HG02938 (cell line): Measurements from ENCODE around the gene MTRFR.
A peak's percentile ranks its signal among the peaks of the same experiment; 100 is the strongest.

Source experiments
- ATAC-seq: cut with Tn5 transposase; IDR thresholded peaks from one replicate; pipeline ENCODE4 v1.9.1; 2021; ENCODE audit warnings: mild to moderate bottlenecking, moderate library complexity; ENCODE audit not compliant: unreplicated experiment

MTRFR gene

GRCh38 chr12:123269896-123270213 is 36.6 kb downstream of the MTRFR start:
- no peak for ATAC-seq

DNA sequence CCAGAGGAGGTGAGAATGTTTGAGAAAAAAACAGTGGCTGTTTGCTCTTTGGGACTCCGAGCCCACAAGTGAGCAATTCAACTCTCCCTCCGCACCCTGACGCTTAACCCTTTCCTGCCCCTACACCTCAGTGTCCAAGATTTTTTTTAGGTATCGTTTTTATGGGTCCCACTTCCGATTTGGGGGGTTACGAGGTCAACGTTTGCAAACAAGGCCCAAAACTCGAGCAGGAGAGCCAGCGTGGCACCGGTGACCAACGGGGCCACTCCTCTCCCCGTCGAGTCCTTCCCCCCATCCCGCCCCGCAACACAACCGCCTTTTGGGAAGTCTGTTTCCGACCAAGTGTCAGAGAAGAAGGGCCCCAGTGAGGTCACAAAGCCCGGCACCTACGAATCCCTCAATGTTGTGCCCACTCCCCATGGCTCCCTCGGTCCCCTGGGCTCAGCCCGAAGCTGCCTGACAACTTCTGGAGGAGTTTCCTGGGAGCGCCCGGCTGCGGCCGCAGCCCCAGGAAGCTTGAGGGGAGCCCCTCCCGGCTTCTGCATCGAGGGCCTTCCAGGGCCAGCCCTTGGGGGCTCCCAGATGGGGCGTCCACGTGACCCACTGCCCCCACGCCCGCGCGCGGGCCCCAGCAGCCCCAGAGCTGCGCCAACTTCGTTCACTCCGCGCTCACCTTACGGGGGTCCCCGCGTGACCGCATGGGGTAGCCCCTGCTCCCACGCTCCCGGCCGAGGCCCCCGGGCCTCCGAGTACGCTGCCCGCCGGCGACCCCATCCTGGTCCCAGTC is 37.2 kb downstream of the MTRFR start:
- ATAC-seq: no peak

GRCh38 chr12:123271001-123271668 is 37.9 kb downstream of the MTRFR start:
- ATAC-seq: no peak

- no peak for ATAC-seq
Measured at GRCh38 chr12:123273166-123273565, 39.9 kb downstream of the MTRFR start.

DNA sequence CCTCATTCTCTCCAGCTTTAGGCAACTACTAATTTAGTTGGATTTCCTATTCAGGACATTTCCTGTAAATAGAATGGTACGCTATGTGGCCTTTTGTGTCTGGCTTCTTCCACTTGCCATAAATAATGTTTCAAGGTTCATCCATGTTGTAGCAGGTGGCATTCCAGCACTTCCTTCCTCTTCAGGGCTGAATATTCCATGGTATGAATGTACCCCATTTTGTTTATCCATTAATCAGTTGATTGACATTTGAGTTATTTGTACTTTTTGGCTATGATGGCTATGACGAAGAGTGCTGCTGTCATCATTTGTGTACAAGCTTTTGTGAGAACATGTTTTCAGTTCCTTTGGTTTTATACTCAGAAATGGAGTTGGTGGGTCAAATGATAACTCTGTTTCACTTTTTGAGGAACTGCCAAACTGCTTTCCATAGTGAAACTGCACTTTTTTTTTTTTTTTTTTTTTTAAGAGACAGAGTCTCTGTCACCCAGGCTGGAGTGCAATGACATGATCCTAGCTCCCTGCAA is 44.9 kb downstream of the MTRFR start:
- ATAC-seq: peak; percentile 78

- ATAC-seq: no peak
Measured at GRCh38 chr12:123280971-123281370, 47.7 kb downstream of the MTRFR start.

- no peak for ATAC-seq
Measured at GRCh38 chr12:123282111-123282510, 48.9 kb downstream of the MTRFR start.

DNA sequence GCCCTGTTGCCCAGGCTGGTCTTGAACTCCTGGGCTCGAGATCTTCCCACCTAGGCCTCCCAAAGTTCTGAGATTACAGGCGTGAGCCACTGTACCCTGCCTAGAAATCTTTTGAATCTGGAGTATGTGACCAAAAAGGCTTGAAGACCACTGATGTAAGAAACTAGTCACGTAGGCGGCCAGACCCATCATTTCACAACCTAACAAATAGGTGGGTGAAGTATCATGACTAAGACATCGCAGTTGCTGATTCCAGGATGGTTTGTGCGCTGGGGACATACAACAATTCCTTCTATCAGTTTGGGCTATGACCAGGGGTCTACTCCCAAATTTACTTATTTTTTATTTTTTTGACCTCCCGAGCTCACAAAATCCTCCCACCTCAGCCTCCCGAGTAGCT is 50.2 kb downstream of the MTRFR start:
- no peak for ATAC-seq

- no peak for ATAC-seq
Measured at GRCh38 chr12:123284669-123285068, 51.4 kb downstream of the MTRFR start.

GRCh38 chr12:123286652-123287373 is 53.6 kb downstream of the MTRFR start:
- no peak for ATAC-seq

DNA sequence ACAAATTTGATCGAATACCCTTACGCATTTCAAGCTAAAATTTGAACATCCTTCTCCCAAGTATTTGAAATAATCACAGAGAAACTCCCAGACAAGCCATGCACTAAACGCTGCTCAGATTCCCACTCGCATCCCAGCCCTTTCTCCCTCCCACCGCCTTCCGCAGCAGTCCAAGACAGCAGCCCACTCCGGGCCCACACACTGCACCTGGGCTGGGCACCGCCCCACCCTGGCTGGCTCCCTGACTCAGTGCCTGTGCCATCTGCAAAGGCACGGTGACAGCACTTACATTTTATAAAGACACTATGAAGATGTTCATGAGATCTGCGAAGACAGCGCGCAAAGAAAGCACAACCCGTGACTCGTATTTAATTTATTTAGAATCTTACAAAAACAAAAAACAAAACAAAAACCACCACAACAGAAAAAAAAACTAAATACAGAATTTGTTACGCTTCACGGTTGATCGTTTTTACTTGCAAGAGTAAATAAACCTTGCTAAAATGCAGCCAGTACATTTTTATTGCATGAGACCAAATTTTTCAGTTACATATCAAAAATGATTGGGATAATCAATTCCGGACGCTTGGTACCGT is 55.6 kb downstream of the MTRFR start:
- no peak for ATAC-seq

DNA sequence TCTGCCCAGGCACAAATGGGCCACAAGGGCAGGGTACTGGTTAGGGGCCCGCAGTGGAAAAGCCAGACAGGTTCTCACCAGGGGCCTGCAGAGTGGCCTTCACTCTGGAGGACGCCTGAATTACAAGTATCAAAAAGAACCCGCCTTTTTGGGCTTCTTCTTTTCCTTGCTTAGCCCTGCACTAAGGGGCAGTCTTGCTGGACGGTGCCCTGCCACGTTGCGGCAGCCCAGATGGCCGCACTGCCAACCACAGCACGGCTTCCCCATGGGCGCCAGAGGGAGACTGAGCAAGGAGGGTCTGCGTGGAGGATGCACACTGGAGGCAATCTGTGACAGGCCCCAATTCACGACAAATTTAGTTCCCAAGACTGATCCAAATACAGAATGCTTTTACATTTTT is 56.7 kb downstream of the MTRFR start:
- no peak for ATAC-seq

- no peak for ATAC-seq
Measured at GRCh38 chr12:123293178-123293760, 60.0 kb downstream of the MTRFR start.

DNA sequence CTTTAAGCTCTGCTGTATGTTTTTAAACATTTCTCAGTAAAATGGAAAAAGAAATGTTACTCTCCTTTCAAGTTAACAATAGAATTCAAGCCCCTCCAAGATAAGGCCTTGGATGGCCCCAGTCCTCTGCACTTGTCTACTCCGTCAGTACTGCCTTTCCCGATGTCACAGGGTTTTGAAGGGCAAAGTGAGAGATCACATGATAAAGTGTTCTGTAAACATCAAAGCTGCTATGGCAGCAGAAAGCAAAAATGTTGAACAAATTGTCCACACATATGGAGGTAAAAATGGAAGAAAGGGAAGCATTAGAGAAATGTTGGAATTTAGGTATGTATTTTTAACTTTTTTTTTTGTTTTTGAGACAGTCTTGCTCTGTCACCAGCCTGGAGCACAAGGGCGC is 71.9 kb downstream of the MTRFR start:
- no peak for ATAC-seq

DNA sequence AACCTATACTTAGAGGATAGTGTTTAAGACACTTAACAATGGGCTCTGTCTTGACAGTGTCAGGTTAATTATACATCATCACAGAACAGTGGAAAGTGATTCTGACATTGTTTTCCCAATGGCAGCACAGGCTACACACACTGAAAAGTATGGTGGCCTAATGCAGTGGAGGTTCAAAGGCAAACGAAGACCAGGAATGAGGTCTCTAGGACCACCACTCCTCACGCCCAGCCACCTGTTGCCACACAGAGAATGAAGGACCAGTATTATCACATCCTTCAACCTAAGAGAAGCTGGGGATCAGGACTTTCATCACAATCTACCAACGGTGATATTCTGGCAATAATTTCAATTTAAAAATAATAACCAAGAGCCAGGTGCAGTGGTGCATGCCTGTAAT is 73.0 kb downstream of the MTRFR start:
- ATAC-seq: no peak
